CD4-positive, alpha-beta T cell treated with Interleukin-17A for 4 hours (primary cell): ENCODE data around the gene ADCY2.

Source experiments
- DNase-seq: peaks from one replicate; pipeline ENCODE4 v3.0.0-alpha.2; 2020; ENCODE audit warnings: mixed read lengths

ADCY2 gene

GRCh38 chr5:7753596-7753995, 357.7 kb downstream of the ADCY2 start:
- DNase-seq: no peak

GRCh38 chr5:7754490-7754889, 358.6 kb downstream of the ADCY2 start:
- DNase-seq: no peak

- peak; percentile 17 for DNase-seq
These were observed 359.2 kb downstream of the ADCY2 start for GRCh38 chr5:7754997-7755596.

GRCh38 chr5:7755958-7756357, 360.0 kb downstream of the ADCY2 start:
- DNase-seq: no peak

- DNase-seq: no peak
These were observed 360.5 kb downstream of the ADCY2 start for GRCh38 chr5:7756453-7756852.

- no peak for DNase-seq
These were observed 363.4 kb downstream of the ADCY2 start for GRCh38 chr5:7759257-7759871.

GRCh38 chr5:7759951-7760580, 364.1 kb downstream of the ADCY2 start:
- DNase-seq: no peak

- no peak for DNase-seq
These were observed 366.3 kb downstream of the ADCY2 start for GRCh38 chr5:7762267-7762666.

- DNase-seq: no peak
These were observed 367.7 kb downstream of the ADCY2 start for GRCh38 chr5:7763621-7764072.

- DNase-seq: no peak
These were observed 368.5 kb downstream of the ADCY2 start for GRCh38 chr5:7764452-7764851.

- no peak for DNase-seq
These were observed 374.5 kb downstream of the ADCY2 start for GRCh38 chr5:7770436-7770835.

GRCh38 chr5:7772141-7772540, 376.2 kb downstream of the ADCY2 start:
- DNase-seq: no peak

- DNase-seq: no peak
These were observed 377.2 kb downstream of the ADCY2 start for GRCh38 chr5:7773178-7773577.

GRCh38 chr5:7776442-7776841, 380.5 kb downstream of the ADCY2 start:
- no peak for DNase-seq

GRCh38 chr5:7779019-7780005, 383.4 kb downstream of the ADCY2 start:
- no peak for DNase-seq

- no peak for DNase-seq
These were observed 386.0 kb downstream of the ADCY2 start for GRCh38 chr5:7781899-7782298.

GRCh38 chr5:7784683-7785380, 388.9 kb downstream of the ADCY2 start:
- DNase-seq: no peak

- DNase-seq: no peak
These were observed 391.8 kb downstream of the ADCY2 start for GRCh38 chr5:7787770-7788169.

- no peak for DNase-seq
These were observed 393.6 kb downstream of the ADCY2 start for GRCh38 chr5:7789567-7789966.

GRCh38 chr5:7793895-7794294, 398.0 kb downstream of the ADCY2 start:
- no peak for DNase-seq

- no peak for DNase-seq
These were observed 398.4 kb downstream of the ADCY2 start for GRCh38 chr5:7794311-7794710.

GRCh38 chr5:7794823-7795222, 398.9 kb downstream of the ADCY2 start:
- no peak for DNase-seq

GRCh38 chr5:7795306-7795705, 399.4 kb downstream of the ADCY2 start:
- DNase-seq: no peak
